Measurements from ENCODE around the gene ZMIZ1.

ZMIZ1 gene

DNA sequence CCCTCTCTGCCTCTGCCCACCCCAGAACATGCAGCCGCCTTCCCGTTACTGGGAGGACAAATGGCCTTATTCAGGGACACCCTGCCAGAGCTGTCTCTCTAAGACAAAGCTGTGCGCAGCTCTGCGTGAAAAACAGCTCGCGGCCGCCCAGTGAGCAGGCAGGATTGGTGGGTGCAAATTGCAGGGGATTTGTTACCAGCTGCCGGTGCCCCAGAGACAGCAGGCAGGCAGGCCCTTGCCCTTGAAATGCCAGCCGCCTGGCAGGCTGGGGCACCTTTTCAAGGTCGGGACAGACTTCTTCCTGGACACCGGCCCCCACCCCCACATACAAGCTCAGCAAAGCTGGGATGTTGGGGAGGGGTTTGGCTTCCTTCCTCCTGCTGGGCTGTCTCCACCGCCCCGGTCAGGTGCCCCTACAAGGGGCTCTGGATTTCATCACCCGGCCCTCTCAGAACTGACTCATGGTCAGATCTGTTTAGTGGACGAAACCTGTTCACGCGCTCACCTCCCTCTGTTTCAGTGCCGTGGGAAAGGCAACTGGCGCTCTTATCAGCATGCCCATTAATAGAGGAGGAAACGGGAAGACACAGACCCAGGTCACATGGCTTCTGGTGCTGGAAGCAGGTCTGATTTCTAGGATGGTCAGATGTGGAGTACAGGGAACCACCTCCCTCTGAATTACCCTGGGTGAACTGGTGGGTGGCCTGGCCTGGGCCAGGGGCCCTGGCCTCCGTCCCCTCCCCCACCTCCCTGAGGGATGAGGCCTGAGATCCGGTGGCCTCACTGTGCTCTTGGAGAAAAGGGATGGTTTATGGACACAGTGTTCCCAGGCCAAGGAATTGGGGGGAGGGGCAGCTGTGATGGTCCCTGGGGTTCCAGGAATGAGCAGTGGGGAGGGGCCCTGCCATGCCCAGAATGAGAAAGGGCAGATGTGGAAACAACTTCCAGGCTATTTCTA, 154.6 kb downstream of the ZMIZ1 start:
- Histone ChIP-seq H3K9me3 (ENCODE audit: insufficient read depth, low read depth, low read length) (no peaks in the 10 kb centered on the region), H3K27ac (ENCODE audit: low read length) (peak overlapping the region; percentile 32), H3K4me3 (ENCODE audit: low read length) (no peak overlapping the region), H3K4me1 (ENCODE audit: insufficient read depth, low read length) (peaks cover 28% of the 10 kb centered on the region), H3K36me3 (ENCODE audit: insufficient read depth, low read depth, low read length) (peaks cover 18% of the 10 kb centered on the region), H3K27me3 (ENCODE audit: insufficient read depth, low read length) (no peaks in the 10 kb centered on the region), H3K9ac (ENCODE audit: low read depth, low read length) (peak overlapping the region; percentile 53; the same call in 1 of the 2 replicates)

DNA sequence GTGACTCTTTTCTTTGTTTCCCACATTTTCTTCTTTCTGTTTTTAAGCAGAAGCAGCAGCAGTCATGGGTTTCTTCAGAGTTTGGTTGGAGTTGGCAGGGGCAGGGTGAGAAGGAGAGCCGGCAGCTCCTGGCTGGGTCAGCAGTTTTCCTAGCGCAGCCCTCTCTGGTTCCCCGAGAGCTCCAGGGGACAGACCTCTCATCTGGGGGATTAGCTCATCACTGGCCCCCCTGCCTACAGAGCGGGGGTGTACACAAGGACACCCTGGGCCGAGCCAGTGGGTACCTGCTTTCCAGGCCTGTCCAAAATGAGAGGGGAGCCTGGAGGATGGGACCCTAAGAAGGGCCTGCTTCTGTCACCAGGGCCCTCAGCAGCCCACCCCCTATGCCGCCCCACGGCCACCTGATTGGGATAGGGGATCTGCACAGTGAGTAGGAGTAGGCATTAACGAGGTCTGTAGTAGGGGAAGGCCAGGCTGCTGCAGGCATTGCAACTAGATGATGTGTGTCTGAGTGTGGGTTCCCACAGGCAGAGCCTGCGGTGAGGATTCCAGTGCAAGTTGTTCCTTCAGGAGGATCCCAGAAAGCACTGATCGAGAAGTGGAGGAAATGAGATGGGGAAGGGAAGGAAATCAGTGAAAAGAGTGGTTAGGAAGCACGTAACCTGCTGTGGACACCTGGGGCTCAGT, 155.6 kb downstream of the ZMIZ1 start:
- no peaks in the 10 kb centered on the region for H3K27me3 ChIP-seq (ENCODE audit: insufficient read depth, low read length)
- H3K27ac ChIP-seq (ENCODE audit: low read length) = no peak overlapping the region
- no peaks in the 10 kb centered on the region for H3K9me3 ChIP-seq (ENCODE audit: insufficient read depth, low read depth, low read length)
- H3K4me1 ChIP-seq (ENCODE audit: insufficient read depth, low read length) = peaks cover 39% of the 10 kb centered on the region
- no peak overlapping the region for H3K9ac ChIP-seq (ENCODE audit: low read depth, low read length)
- H3K36me3 ChIP-seq (ENCODE audit: insufficient read depth, low read depth, low read length) = peaks cover 18% of the 10 kb centered on the region
- no peak overlapping the region for H3K4me3 ChIP-seq (ENCODE audit: low read length)

- Histone ChIP-seq H3K9ac (ENCODE audit: low read depth, low read length) (no peak overlapping the region), H3K36me3 (ENCODE audit: insufficient read depth, low read depth, low read length) (peaks cover 18% of the 10 kb centered on the region), H3K27ac (ENCODE audit: low read length) (no peak overlapping the region), H3K4me3 (ENCODE audit: low read length) (no peak overlapping the region), H3K4me1 (ENCODE audit: insufficient read depth, low read length) (peaks cover 45% of the 10 kb centered on the region), H3K9me3 (ENCODE audit: insufficient read depth, low read depth, low read length) (no peaks in the 10 kb centered on the region), H3K27me3 (ENCODE audit: insufficient read depth, low read length) (no peaks in the 10 kb centered on the region)
These were observed 156.2 kb downstream of the ZMIZ1 start for GRCh38 chr10:79224992-79225391.

DNA sequence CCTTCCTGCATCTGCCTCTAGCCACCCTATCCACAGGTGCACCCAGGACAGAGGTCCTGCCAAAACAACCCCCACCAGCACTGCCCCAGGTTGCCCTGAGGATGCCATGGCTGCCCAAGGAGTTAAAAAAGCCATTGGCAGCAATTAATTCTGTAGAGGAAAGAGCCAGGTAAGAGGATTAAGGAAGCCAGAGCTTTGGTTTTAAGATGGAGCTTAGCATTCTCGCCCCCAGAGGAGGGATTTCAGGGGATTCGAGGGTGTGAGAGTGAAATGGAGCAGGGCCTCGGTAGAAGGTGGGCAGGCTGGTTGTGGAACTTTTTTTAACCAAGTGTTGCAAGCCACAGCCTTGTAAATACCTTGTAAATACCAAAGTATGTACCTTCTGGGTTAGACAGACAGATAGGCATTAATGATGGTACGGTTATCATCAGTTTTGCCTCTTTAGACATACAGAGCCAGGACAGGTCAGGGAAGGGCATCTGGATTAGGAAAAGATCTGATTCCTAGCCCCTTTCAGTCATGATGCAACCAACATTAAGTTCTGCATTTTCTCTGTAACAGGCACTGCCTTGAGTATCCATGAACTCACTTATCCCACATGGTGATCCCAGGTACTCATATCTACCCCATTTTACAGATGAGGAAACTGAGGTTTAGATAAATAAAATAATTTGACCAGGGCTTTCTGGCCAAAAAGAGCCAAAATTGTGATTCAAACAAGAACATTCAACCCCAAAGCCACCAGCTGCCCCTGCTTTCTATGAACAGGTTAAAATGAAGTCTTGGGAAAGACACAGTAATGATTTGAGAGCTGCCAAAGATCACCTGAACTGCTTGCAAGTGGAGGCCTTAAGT, 157.9 kb downstream of the ZMIZ1 start:
- H3K9me3 ChIP-seq (ENCODE audit: insufficient read depth, low read depth, low read length) = no peaks in the 10 kb centered on the region
- H3K9ac ChIP-seq (ENCODE audit: low read depth, low read length) = no peak overlapping the region
- no peaks in the 10 kb centered on the region for H3K27me3 ChIP-seq (ENCODE audit: insufficient read depth, low read length)
- no peak overlapping the region for H3K4me3 ChIP-seq (ENCODE audit: low read length)
- peaks cover 38% of the 10 kb centered on the region for H3K4me1 ChIP-seq (ENCODE audit: insufficient read depth, low read length)
- H3K36me3 ChIP-seq (ENCODE audit: insufficient read depth, low read depth, low read length) = peaks cover 16% of the 10 kb centered on the region
- H3K27ac ChIP-seq (ENCODE audit: low read length) = no peak overlapping the region

DNA sequence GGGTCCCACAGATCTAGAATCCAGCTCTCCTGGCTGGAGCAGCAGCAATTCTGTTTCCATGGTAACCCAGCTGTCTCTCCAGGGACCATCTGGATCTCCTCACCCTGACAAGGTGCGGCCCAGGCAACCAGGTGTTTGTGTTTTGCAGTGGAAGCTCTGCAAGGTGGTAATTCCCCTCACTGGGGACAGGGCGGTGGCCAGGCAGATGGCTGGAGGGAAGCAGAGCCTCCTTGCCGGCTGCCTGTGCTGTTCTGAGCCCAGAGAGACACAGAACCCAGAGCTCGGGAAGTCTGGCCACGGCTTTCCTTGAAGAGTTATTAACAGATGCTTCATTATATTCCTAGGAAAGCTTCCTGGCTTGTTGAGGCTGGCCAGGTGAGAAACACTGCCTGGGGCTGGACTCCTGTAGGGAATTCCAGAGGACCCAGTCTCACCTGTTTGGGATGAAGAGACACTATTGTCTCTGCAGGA, 160.3 kb downstream of the ZMIZ1 start:
- H3K4me3 ChIP-seq (ENCODE audit: low read length) = no peak overlapping the region
- no peak overlapping the region for H3K27ac ChIP-seq (ENCODE audit: low read length)
- H3K36me3 ChIP-seq (ENCODE audit: insufficient read depth, low read depth, low read length) = peaks cover 10% of the 10 kb centered on the region; the same call in 1 of the 2 replicates
- H3K4me1 ChIP-seq (ENCODE audit: insufficient read depth, low read length) = peaks cover 19% of the 10 kb centered on the region
- H3K27me3 ChIP-seq (ENCODE audit: insufficient read depth, low read length) = peaks cover 5% of the 10 kb centered on the region
- H3K9me3 ChIP-seq (ENCODE audit: insufficient read depth, low read depth, low read length) = no peaks in the 10 kb centered on the region
- H3K9ac ChIP-seq (ENCODE audit: low read depth, low read length) = peak overlapping the region; percentile 63; the same call in 1 of the 2 replicates

- Histone ChIP-seq H3K36me3 (ENCODE audit: insufficient read depth, low read depth, low read length) (0 out of 2 replicates have a peak, but pooled peaks cover 8% of the 10 kb centered on the region), H3K4me1 (ENCODE audit: insufficient read depth, low read length) (peaks cover 17% of the 10 kb centered on the region), H3K4me3 (ENCODE audit: low read length) (peak overlapping the region; percentile 19; the same call in 1 of the 2 replicates), H3K9me3 (ENCODE audit: insufficient read depth, low read depth, low read length) (no peaks in the 10 kb centered on the region), H3K9ac (ENCODE audit: low read depth, low read length) (peak overlapping the region; percentile 63; the same call in 1 of the 2 replicates), H3K27me3 (ENCODE audit: insufficient read depth, low read length) (peaks cover 13% of the 10 kb centered on the region), H3K27ac (ENCODE audit: low read length) (peak overlapping the region; percentile 62)
These were observed 161.1 kb downstream of the ZMIZ1 start for GRCh38 chr10:79229830-79230327.

DNA sequence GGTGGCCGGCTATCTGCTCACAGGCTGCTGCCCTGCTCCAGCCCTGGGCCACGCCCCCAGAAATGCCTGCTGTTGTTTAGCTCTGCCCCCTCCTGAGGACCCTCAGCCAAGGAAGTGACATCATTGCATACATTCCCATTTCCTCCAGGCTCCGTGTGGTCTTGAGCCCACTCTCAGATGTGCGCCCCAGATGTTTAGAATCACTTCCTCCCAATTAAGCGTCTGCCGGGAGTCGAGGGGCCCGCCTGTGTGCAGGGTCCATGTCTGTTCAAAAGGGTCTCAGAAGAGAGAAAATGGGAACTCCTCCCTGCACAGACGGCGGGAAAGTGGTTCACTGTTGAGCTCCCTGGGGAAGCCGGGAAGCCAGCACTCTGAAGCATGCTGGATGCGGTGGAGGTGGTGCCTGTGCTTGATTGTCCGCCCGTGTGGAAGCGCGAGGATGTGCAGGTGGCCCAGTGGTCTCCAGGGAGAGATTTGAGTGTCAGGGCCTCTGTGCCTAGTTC, 161.6 kb downstream of the ZMIZ1 start:
- Histone ChIP-seq H3K4me3 (ENCODE audit: low read length) (no peak overlapping the region; the same call in 1 of the 2 replicates), H3K27ac (ENCODE audit: low read length) (no peak overlapping the region), H3K27me3 (ENCODE audit: insufficient read depth, low read length) (peaks cover 18% of the 10 kb centered on the region), H3K9me3 (ENCODE audit: insufficient read depth, low read depth, low read length) (no peaks in the 10 kb centered on the region), H3K36me3 (ENCODE audit: insufficient read depth, low read depth, low read length) (0 out of 2 replicates have a peak, but pooled peaks cover 6% of the 10 kb centered on the region), H3K4me1 (ENCODE audit: insufficient read depth, low read length) (peaks cover 17% of the 10 kb centered on the region), H3K9ac (ENCODE audit: low read depth, low read length) (peak overlapping the region; percentile 63; the same call in 1 of the 2 replicates)

DNA sequence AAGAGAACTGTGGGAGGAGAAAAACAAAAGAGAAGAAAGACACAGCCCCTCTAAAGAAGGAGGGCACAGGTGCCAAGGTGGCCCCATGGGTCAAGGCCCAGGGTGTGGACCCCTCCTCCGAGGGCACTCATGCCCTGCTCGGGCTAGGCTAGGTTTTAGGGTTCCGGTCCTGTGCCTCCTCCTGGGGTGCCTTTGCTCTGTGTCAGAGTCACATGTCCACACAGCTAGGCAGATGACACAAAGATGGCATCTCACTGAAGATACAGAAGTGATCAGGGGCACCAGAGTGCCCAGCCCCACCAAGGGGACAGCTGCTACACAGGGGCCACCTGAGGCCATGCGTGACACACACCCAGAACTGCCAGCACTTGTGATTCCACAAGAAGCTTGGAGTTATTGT, 162.1 kb downstream of the ZMIZ1 start:
- Histone ChIP-seq H3K27me3 (ENCODE audit: insufficient read depth, low read length) (peaks cover 22% of the 10 kb centered on the region), H3K27ac (ENCODE audit: low read length) (no peak overlapping the region), H3K9me3 (ENCODE audit: insufficient read depth, low read depth, low read length) (no peaks in the 10 kb centered on the region), H3K36me3 (ENCODE audit: insufficient read depth, low read depth, low read length) (0 out of 2 replicates have a peak, but pooled peaks cover 6% of the 10 kb centered on the region), H3K9ac (ENCODE audit: low read depth, low read length) (peak overlapping the region; percentile 63; the same call in 1 of the 2 replicates), H3K4me1 (ENCODE audit: insufficient read depth, low read length) (peaks cover 18% of the 10 kb centered on the region), H3K4me3 (ENCODE audit: low read length) (no peak overlapping the region)

DNA sequence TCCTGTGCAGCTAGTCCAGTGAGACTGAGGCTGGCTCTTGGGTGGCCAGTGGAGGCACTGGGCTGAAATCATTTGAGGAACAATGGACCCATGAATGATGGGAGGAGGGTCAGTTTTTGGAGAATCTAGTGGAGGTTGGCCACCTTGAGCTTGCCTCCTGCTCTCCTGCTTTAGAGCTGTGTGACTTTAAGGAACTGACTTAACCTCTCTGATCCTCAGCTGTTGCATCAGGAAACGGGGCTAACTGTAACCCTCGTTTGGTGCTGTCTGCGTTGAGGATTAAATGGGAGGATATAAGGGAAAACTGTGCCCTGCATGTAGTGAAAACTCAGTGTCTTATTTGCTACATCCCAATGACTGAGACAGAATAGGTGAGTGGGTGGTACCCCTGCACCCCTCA, 163.1 kb downstream of the ZMIZ1 start:
- H3K27ac ChIP-seq (ENCODE audit: low read length) = no peak overlapping the region
- no peak overlapping the region for H3K4me3 ChIP-seq (ENCODE audit: low read length)
- peaks cover 28% of the 10 kb centered on the region for H3K4me1 ChIP-seq (ENCODE audit: insufficient read depth, low read length)
- H3K9ac ChIP-seq (ENCODE audit: low read depth, low read length) = no peak overlapping the region
- peaks cover 33% of the 10 kb centered on the region for H3K27me3 ChIP-seq (ENCODE audit: insufficient read depth, low read length)
- 0 out of 2 replicates have a peak, but pooled peaks cover under 1% of the 10 kb centered on the region for H3K36me3 ChIP-seq (ENCODE audit: insufficient read depth, low read depth, low read length)
- H3K9me3 ChIP-seq (ENCODE audit: insufficient read depth, low read depth, low read length) = no peaks in the 10 kb centered on the region

DNA sequence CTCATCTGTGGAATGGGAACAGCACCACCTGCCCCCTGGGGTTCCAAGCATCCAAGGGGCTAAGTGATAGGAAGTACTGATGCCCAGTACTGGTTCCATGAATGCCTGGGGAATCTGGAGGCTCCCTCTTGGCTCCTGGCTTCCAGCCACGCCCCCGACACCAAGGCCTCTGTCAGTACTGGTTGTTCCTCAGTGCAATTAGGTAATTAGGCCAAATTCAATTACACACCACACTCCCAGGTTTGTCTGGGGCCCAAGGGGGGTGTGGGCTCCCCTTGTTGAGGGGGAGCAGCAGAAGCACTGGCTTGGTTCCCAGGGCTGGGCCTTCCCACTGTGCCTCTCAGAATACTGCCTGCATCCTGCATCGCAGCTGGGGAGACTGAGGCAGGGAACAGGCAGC, 164.1 kb downstream of the ZMIZ1 start:
- peaks cover 36% of the 10 kb centered on the region for H3K4me1 ChIP-seq (ENCODE audit: insufficient read depth, low read length)
- no peaks in the 10 kb centered on the region for H3K36me3 ChIP-seq (ENCODE audit: insufficient read depth, low read depth, low read length)
- no peak overlapping the region for H3K4me3 ChIP-seq (ENCODE audit: low read length)
- H3K27me3 ChIP-seq (ENCODE audit: insufficient read depth, low read length) = peaks cover 43% of the 10 kb centered on the region
- no peak overlapping the region for H3K9ac ChIP-seq (ENCODE audit: low read depth, low read length)
- no peak overlapping the region for H3K27ac ChIP-seq (ENCODE audit: low read length)
- no peaks in the 10 kb centered on the region for H3K9me3 ChIP-seq (ENCODE audit: insufficient read depth, low read depth, low read length)

Data from iPS-20b (cell line).